ENCODE data around the gene CLSTN2.

CLSTN2 gene

GRCh38 chr3:139944256-139944910 is 9.4 kb downstream of the CLSTN2 start:
- H3K4me2 ChIP-seq (ENCODE audit: low read length), result no peak overlapping the region
- H3K4me3 ChIP-seq (ENCODE audit: low read length), result no peak overlapping the region
- H3K27ac ChIP-seq (ENCODE audit: low read depth, low read length), result no peak overlapping the region
- H3K36me3 ChIP-seq (ENCODE audit: control insufficient read depth, low read length), result no peaks in the 10 kb centered on the region
- H4K20me1 ChIP-seq (ENCODE audit: control insufficient read depth, insufficient read depth, low read depth, low read length), result no peaks in the 10 kb centered on the region
- no peaks in the 10 kb centered on the region for H3K4me1 ChIP-seq (ENCODE audit: control insufficient read depth, low read length)
- no peaks in the 10 kb centered on the region for H3K27me3 ChIP-seq (ENCODE audit: control insufficient read depth, low read length)
- H3K9me2 ChIP-seq (replicated peaks; ENCODE audit: control insufficient read depth, low read length), result no peaks in the 10 kb centered on the region
- H3K9me3 ChIP-seq (ENCODE audit: control insufficient read depth, insufficient read depth, low read length), result no peaks in the 10 kb centered on the region
- TF ChIP-seq CTCF (IDR thresholded peaks at IDR 0.05; ENCODE audit: low read depth, low read length, poor library complexity, severe bottlenecking) (no peak), EZH2phosphoT487 (IDR thresholded peaks at IDR 0.05; ENCODE audit: borderline replicate concordance, low read length) (no peak)
- no peaks in the 10 kb centered on the region for H3K79me2 ChIP-seq (ENCODE audit: control insufficient read depth, low read length)
- no peaks in the 10 kb centered on the region for H3F3A ChIP-seq (ENCODE audit: control insufficient read depth, insufficient read depth)

- H3K79me2 ChIP-seq (ENCODE audit: control insufficient read depth, low read length), result no peaks in the 10 kb centered on the region
- no peak overlapping the region for H3K4me3 ChIP-seq (ENCODE audit: low read length)
- no peaks in the 10 kb centered on the region for H3K27me3 ChIP-seq (ENCODE audit: control insufficient read depth, low read length)
- H3K4me2 ChIP-seq (ENCODE audit: low read length), result no peak overlapping the region
- H3F3A ChIP-seq (ENCODE audit: control insufficient read depth, insufficient read depth), result no peaks in the 10 kb centered on the region
- H3K36me3 ChIP-seq (ENCODE audit: control insufficient read depth, low read length), result no peaks in the 10 kb centered on the region
- no peaks in the 10 kb centered on the region for H3K4me1 ChIP-seq (ENCODE audit: control insufficient read depth, low read length)
- no peaks in the 10 kb centered on the region for H3K9me3 ChIP-seq (ENCODE audit: control insufficient read depth, insufficient read depth, low read length)
- no peaks in the 10 kb centered on the region for H4K20me1 ChIP-seq (ENCODE audit: control insufficient read depth, insufficient read depth, low read depth, low read length)
- no peaks in the 10 kb centered on the region for H3K9me2 ChIP-seq (replicated peaks; ENCODE audit: control insufficient read depth, low read length)
- TF ChIP-seq CTCF (IDR thresholded peaks at IDR 0.05; ENCODE audit: low read depth, low read length, poor library complexity, severe bottlenecking), result no peak
- TF ChIP-seq EZH2phosphoT487 (IDR thresholded peaks at IDR 0.05; ENCODE audit: borderline replicate concordance, low read length), result no peak
- no peak overlapping the region for H3K27ac ChIP-seq (ENCODE audit: low read depth, low read length)
Measured at GRCh38 chr3:139945386-139945785, 10.4 kb downstream of the CLSTN2 start.

GRCh38 chr3:139945942-139946341 is 11.0 kb downstream of the CLSTN2 start:
- no peak overlapping the region for H3K27ac ChIP-seq (ENCODE audit: low read depth, low read length)
- H3K4me3 ChIP-seq (ENCODE audit: low read length), result no peak overlapping the region
- H3K27me3 ChIP-seq (ENCODE audit: control insufficient read depth, low read length), result no peaks in the 10 kb centered on the region
- no peaks in the 10 kb centered on the region for H4K20me1 ChIP-seq (ENCODE audit: control insufficient read depth, insufficient read depth, low read depth, low read length)
- H3K4me2 ChIP-seq (ENCODE audit: low read length), result no peak overlapping the region
- no peaks in the 10 kb centered on the region for H3K9me3 ChIP-seq (ENCODE audit: control insufficient read depth, insufficient read depth, low read length)
- H3F3A ChIP-seq (ENCODE audit: control insufficient read depth, insufficient read depth), result no peaks in the 10 kb centered on the region
- H3K9me2 ChIP-seq (replicated peaks; ENCODE audit: control insufficient read depth, low read length), result no peaks in the 10 kb centered on the region
- no peaks in the 10 kb centered on the region for H3K4me1 ChIP-seq (ENCODE audit: control insufficient read depth, low read length)
- H3K36me3 ChIP-seq (ENCODE audit: control insufficient read depth, low read length), result no peaks in the 10 kb centered on the region
- H3K79me2 ChIP-seq (ENCODE audit: control insufficient read depth, low read length), result no peaks in the 10 kb centered on the region
- no peak for TF ChIP-seq EZH2phosphoT487 (IDR thresholded peaks at IDR 0.05; ENCODE audit: borderline replicate concordance, low read length)
- no peak for TF ChIP-seq CTCF (IDR thresholded peaks at IDR 0.05; ENCODE audit: low read depth, low read length, poor library complexity, severe bottlenecking)

Measured in DOHH2 (cell line).